Stimulated activated CD4-positive, alpha-beta T cell treated with anti-CD3 and anti-CD28 coated beads, Interleukin-4, amount 100 ng/mL, for 4 hours (primary cell): ENCODE measurements around the gene CHD1.

Source experiments
- DNase-seq, 2 experiments: peaks; one replicate each; pipeline ENCODE4 v3.0.0-alpha.2; 2020

Gene CHD1

GRCh38 chr5:98898743-98899142 is 30.1 kb downstream of the CHD1 start:
- DNase-seq = no peak

GRCh38 chr5:98891591-98891990 is 37.2 kb downstream of the CHD1 start:
- DNase-seq = no peak

DNA sequence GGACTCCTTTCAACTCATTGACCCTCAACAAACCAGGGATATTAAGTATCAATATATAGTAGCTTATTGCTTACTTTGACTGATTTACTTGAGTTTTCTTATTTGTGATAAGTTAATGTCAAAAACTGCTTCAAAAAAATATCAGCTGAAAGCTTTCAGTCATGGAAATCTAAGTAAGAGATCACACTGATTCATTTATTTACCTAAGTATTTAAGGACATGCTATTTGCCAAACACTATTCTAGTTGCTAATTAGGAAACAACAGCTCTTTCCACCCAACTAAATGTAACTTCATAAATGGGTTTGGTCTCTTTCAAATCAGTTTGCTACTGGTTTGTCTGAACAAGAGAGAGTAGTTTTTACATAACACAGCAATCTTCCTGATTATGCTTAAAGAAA is 48.2 kb downstream of the CHD1 start:
- DNase-seq = no peak

GRCh38 chr5:98880151-98880550 is 48.7 kb downstream of the CHD1 start:
- peak in 1 of 2 experiments; percentile 2 for DNase-seq

DNA sequence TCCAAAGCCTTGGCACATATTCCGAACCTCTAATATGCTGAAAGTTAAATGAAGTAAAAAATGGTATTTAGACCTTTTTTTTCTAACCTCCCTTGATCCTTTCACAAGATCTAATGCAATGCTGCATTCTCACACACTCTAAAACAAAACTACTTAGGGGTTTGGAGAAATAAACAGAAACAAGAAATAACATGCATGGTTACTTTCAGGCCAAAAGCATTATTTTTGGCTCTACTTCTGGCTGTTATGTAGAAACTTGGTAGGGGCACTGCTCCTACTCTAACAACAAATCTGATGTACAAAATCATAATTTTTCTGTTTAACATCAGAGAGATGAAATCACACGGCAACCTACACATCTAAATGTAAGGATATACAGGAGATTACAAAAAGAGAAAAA is 51.2 kb downstream of the CHD1 start:
- DNase-seq = no peak

DNA sequence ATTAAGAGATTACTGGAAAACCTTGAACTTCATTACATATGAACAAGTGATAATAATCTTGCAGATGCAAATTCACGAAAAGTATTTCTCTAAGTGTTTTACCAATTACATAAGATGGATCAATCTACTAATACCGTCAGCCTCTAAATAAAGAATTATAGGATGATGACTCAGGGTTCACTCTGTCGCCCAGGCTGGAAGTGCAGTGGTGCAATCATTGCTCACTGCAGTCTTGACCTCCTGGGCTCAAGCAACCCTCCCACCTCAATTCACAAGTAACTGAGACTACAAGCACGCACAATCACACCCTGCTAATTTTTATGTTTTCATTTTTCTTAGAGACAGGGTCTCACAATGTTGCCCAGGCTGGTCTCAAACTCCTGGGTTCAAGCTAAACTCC is 56.1 kb downstream of the CHD1 start:
- DNase-seq = no peak

DNA sequence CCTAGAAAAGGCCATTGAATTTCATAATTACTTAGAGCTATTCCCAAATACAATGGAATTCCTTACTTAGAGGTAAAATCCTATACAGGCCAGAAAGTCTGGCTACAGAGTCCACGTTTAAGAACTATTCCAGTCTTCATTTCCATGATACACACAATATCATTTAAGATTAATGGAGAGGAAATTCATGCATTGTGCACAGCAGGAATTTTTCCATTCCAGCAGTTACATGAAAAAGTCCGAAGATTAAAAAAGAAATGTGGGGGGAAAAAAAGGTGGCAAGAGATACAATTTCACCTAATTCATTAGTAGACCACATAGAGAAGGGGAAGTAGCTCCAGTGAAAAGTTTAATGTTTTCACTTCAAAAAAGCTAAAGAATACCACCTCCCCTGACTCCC is 63.1 kb downstream of the CHD1 start:
- DNase-seq = no peak

- DNase-seq = no peak
Observed at GRCh38 chr5:98847054-98847453, 81.8 kb downstream of the CHD1 start.

DNA sequence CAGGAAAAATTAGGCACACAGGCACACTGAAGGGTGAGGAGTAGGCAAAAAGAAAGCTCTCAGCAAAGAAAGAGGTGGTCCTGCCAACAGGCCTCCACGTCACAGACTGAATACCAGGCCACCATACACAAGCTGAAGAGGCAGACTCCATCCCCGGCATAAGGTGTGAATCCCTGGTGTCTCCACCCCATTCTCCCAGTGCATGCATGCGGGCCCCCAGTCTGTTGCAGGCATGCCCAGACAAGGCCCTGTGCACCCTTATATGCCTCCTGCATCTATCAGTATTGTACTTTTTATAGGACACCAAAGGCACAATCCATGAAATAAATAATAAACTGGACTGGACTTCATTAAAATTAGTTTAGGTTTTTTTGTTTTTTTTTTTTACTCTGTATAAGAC is 82.3 kb downstream of the CHD1 start:
- DNase-seq = no peak

- no peak for DNase-seq
Observed at GRCh38 chr5:98845878-98846277, 82.9 kb downstream of the CHD1 start.

GRCh38 chr5:98844865-98845264 is 83.9 kb downstream of the CHD1 start:
- DNase-seq = no peak

- DNase-seq = no peak
Observed at GRCh38 chr5:98843481-98843880, 85.3 kb downstream of the CHD1 start.

- no peak for DNase-seq
Observed at GRCh38 chr5:98840946-98841345, 87.9 kb downstream of the CHD1 start.

- no peak for DNase-seq
Observed at GRCh38 chr5:98839469-98840383, 89.1 kb downstream of the CHD1 start.

DNA sequence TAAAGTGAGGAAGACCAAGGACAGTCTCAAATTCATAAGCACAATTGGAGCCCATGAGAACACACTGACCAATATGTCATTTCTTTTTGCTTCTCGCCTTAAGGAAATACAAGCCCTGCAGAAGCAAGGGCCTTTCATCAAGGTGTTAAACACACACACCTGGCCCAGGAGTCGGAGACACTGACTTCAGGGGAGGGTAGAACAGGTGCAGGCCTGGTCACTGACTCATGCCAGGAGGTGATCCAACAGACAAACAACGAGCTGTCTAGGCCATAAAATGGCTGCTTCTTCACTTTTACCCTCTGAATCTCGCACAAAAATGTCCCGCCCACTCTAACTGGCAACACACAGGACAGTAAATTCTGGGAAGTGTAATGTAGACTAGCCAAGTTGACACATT is 92.6 kb downstream of the CHD1 start:
- no peak for DNase-seq

DNA sequence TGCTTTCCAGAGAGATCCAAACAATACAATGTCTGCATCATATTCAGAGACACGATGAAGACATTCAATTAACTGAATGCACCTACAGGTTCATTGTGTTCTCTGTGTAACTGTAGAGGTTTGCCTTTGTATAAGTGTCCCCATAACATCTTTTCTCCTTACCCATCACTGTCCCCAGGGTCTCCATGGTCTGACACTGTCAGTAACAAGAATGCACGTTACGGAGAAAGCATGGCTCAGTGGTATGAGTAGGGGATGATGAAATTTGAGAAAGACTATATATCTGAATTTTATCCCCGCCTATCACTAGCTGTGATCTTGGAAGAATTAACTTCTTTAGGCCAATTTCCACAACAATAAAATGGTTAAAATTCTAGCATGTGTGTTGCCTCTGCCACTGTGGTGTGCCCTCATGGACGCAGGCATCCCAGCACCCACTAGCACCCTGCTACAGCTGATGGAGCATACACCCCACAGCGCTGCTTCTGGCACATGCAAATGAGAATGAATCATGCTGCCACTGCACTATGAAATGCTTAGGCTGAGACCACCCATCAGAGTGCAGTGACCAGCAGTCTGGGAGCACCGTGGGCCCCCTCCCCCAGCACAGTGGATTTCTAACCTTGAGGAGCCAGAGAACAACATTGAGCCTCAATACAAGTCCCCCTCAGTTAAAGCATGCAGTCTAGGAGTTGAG is 101.1 kb downstream of the CHD1 start:
- DNase-seq = no peak

DNA sequence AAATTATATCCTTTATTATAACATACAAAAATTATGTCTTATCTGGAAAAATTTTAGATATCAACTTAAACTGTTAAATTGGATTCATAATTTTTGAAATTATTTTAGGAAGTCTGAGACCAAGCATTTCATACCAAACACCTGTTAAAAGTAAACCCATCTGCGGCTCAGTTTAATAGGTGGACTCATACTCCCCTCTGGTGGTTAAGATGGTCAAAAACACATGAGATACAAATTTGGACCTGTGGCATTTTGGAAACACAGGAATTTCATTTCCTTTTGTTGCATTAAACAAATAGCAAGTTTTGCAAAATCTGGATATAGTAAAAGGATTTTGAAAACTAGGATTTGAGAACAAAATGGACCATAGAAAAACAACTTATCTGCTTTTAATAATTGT is 101.6 kb downstream of the CHD1 start:
- no peak for DNase-seq

GRCh38 chr5:98825582-98826375 is 103.0 kb downstream of the CHD1 start:
- no peak for DNase-seq

DNA sequence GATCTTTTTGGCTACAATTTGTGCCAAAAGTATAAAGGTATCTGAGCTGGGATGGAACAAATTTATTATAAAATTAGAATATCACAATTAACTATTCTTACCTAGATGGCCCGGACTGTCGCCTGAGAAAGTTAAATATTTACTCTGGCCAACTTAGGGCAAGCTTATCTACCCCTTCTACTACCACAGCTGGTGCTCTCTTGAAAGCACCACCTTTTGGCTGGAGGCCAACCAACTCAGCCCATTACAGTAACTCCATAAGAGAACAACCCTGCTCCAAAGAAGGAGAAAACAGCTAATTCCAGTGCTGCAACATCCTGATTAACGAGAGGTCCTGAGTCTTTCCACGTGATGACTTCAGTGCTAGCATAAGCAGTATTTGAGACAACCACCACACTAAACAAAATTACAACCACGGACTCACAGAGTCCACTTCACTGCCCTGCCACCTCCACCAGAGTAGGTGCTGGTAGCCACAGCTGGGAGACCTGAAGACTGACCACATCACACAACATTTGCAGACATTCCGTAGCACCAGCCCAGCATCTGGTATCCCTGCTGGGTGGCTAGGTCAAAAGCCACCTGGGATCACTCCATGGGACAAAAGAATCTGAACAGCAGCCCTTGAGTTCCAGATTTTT is 112.1 kb downstream of the CHD1 start:
- DNase-seq = no peak

GRCh38 chr5:98813755-98814154 is 115.1 kb downstream of the CHD1 start:
- DNase-seq = no peak

- no peak for DNase-seq
Observed at GRCh38 chr5:98810206-98810605, 118.6 kb downstream of the CHD1 start.

DNA sequence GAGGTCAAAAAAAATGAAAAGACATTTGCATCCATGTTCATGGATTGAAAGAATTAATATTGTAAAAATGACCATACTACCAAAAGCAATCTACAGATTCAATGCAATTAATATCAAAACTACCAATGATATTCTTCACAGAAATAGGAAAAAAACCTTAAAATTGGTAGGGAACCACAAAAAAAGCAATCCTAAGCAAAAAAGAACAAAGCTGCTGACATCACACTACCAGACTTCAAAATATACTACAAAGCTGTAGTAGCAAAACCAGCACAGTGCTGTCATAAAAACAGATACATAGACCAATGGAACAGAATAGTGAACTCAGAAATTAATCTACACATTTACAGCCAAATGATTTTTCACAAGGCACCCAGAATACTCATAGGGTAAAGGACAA is 121.0 kb downstream of the CHD1 start:
- no peak for DNase-seq

DNA sequence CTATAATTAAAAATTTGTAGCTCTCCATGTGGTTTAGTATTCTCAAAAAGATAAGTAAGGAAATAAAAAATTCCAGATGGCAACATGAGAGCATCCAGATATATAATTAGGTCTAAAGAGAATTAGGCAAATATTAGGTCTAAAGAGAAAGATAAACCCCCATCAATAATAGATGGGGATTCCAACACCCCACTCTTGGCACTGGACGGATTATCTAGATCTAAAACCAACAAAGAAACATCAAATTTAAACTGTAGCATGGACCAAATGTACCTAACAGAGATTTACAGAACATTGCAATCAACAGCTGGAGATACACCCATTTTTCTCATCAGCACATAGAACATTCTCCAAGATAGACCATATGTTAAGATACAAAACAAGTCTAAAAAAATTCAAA is 123.7 kb downstream of the CHD1 start:
- DNase-seq = no peak
